C4-2B (cell line): ENCODE data around the gene CTTN.

ENCODE experiments used
- CTCF ChIP-seq: fragments of 450-650 bp; conservative IDR thresholded peaks from 2 replicates; pipeline ENCODE4 v1.5.1; 2017; ENCODE audit warnings: mild to moderate bottlenecking
- ZFX ChIP-seq: fragments of 450-650 bp; IDR thresholded peaks from 2 replicates; pipeline ENCODE4 v1.6.1; 2017

- TF ChIP-seq CTCF (no peak), ZFX (no peak)
These were observed 11.5 kb downstream of the CTTN start for GRCh38 chr11:70409871-70410270.
